Activated CD4-positive, alpha-beta memory T cell treated with anti-CD3 and anti-CD28 coated beads for 36 hours (primary cell): Measurements from ENCODE around the gene SLC43A3. TPM values are rescaled to one million over a fixed set of nuclear protein-coding genes. Genes with fewer than 3 reads are reported as not detected.

Experiments
- CTCF ChIA-PET: fragments of 350-600 bp; sonication (Branson Sonifier 250); formaldehyde crosslinking; loops from one replicate; lab custom pipeline; 2021; ENCODE audit warnings: antibody characterized with exemption, inconsistent platforms; lab: Charles Lee
- POLR2A ChIA-PET: fragments of 350-600 bp; sonication (Branson Sonifier 250); formaldehyde crosslinking; loops from one replicate; lab custom pipeline; 2021; ENCODE audit warnings: antibody characterized with exemption; lab: Charles Lee
- DNase-seq: peaks from one replicate; pipeline ENCODE4 v3.0.0-alpha.2; 2020
- H3K27ac Mint-ChIP-seq: one replicate; pipeline ENCODE4 v1.8.0; 2021; ENCODE audit warnings: mixed read lengths
- H3K27me3 Mint-ChIP-seq: one replicate; pipeline ENCODE4 v1.8.0; 2021; ENCODE audit warnings: mixed read lengths
- H3K36me3 Mint-ChIP-seq: one replicate; pipeline ENCODE4 v1.8.0; 2021; ENCODE audit warnings: mixed read lengths
- H3K4me1 Mint-ChIP-seq: one replicate; pipeline ENCODE4 v1.8.0; 2021; ENCODE audit warnings: low read depth, mixed read lengths
- H3K4me3 Mint-ChIP-seq: one replicate; pipeline ENCODE4 v1.8.0; 2021; ENCODE audit warnings: mild to moderate bottlenecking, mixed read lengths
- H3K9me3 Mint-ChIP-seq: one replicate; pipeline ENCODE4 v1.8.0; 2021; ENCODE audit warnings: mixed read lengths
- intact Hi-C: fragments of 100-400 bp; cut with micrococcal nuclease; formaldehyde crosslinking; loops from one replicate; pipeline ENCODE4 v1.15.1; 2023
- total RNA-seq, 2 experiments: library from RNA; stranded (reverse); gene quantifications; one replicate each; pipeline ENCODE4 v1.2.3, GENCODE V29; 2021

SLC43A3 gene
- total RNA-seq, 2 experiments from 2014 or later: 170 to 186 TPM

GRCh38 chr11:57425565-57426438 lies 1.1 kb downstream of the SLC43A3 start:
- Mint-ChIP-seq H3K36me3 (peaks cover 56% of the 10 kb centered on the region), H3K9me3 (no peaks in the 10 kb centered on the region), H3K4me3 (peak overlapping the region; percentile 96), H3K27me3 (no peaks in the 10 kb centered on the region), H3K4me1 (peaks cover 48% of the 10 kb centered on the region), H3K27ac (peak overlapping the region; percentile 92)
- CTCF ChIA-PET: interaction anchor here (0.7 to 2.9 kb wide), 9 partner anchors 19 to 375 kb away, joined by 3 to 26 read pairs (median 4); partner anchors contain the start of genes RTN4RL2, SSRP1, TNKS1BP1 and UBE2L6
- POLR2A ChIA-PET: interaction anchor here (0.7 to 3.5 kb wide), 9 partner anchors 20 to 241 kb away, joined by 3 to 28 read pairs (median 5); partner anchors contain the start of genes SLC43A1, SSRP1 and TIMM10
- peak; percentile 35 for DNase-seq
- intact Hi-C loops: loop anchor here (1.0 to 10.0 kb wide), 10 partner anchors 34 to 1719 kb away; partner anchors contain the start of genes CLP1, FAM111A, MED19 and RTN4RL2

GRCh38 chr11:57424792-57425564 lies 1.9 kb downstream of the SLC43A3 start:
- DNase-seq: peak; percentile 97
- Mint-ChIP-seq H3K4me3 (peak overlapping the region; percentile 96), H3K27ac (peak overlapping the region; percentile 92), H3K4me1 (peaks cover 57% of the 10 kb centered on the region), H3K9me3 (no peaks in the 10 kb centered on the region), H3K36me3 (peaks cover 64% of the 10 kb centered on the region), H3K27me3 (no peaks in the 10 kb centered on the region)
- intact Hi-C loops: loop anchor here (1.0 to 10.0 kb wide), 12 partner anchors 19 to 1720 kb away; partner anchors contain the start of genes CLP1, FAM111A, MED19 and RTN4RL2
- ChIA-PET POLR2A (interaction anchor here (0.8 to 3.5 kb wide), 12 partner anchors 15 to 316 kb away, joined by 3 to 28 read pairs (median 4); partner anchors contain the start of genes SELENOH, SLC43A1 and SSRP1), CTCF (interaction anchor here (0.6 to 2.9 kb wide), 10 partner anchors 19 to 220 kb away, joined by 3 to 26 read pairs (median 4); partner anchors contain the start of genes RTN4RL2, SSRP1 and TNKS1BP1)

- peak overlapping the region; percentile 92 for H3K27ac Mint-ChIP-seq
- no peak for DNase-seq
- peaks cover 69% of the 10 kb centered on the region for H3K36me3 Mint-ChIP-seq
- H3K4me1 Mint-ChIP-seq: peaks cover 60% of the 10 kb centered on the region
- ChIA-PET POLR2A (interaction anchor here (0.8 to 3.5 kb wide), 10 partner anchors 15 to 317 kb away, joined by 3 to 28 read pairs (median 4); partner anchors contain the start of genes SELENOH, SLC43A1 and SSRP1), CTCF (interaction anchor here (0.8 to 2.9 kb wide), 7 partner anchors 18 to 221 kb away, joined by 3 to 26 read pairs (median 4); partner anchors contain the start of gene RTN4RL2)
- intact Hi-C loops: loop anchor here (1.0 to 10.0 kb wide), 7 partner anchors 18 to 1721 kb away; partner anchors contain the start of genes CLP1, FAM111A and SELENOH
- H3K4me3 Mint-ChIP-seq: peak overlapping the region; percentile 96
- no peaks in the 10 kb centered on the region for H3K27me3 Mint-ChIP-seq
- H3K9me3 Mint-ChIP-seq: no peaks in the 10 kb centered on the region
These were observed 2.7 kb downstream of the SLC43A3 start for GRCh38 chr11:57424137-57424791.

GRCh38 chr11:57422669-57423068 lies 4.3 kb downstream of the SLC43A3 start:
- Mint-ChIP-seq H3K27me3 (no peaks in the 10 kb centered on the region), H3K9me3 (no peaks in the 10 kb centered on the region), H3K27ac (peak overlapping the region; percentile 34), H3K36me3 (peaks cover 79% of the 10 kb centered on the region), H3K4me1 (peaks cover 63% of the 10 kb centered on the region), H3K4me3 (peak overlapping the region; percentile 96)
- intact Hi-C loops: loop anchor here (10.0 kb wide), 1 partner anchor 1722 kb away; the partner anchor contains the start of gene FAM111A
- POLR2A ChIA-PET: interaction anchor here (0.7 to 1.8 kb wide), 2 partner anchors 13 to 16 kb away, joined by 3 to 7 read pairs; no protein-coding TSS in a partner anchor
- DNase-seq: no peak
- CTCF ChIA-PET: interaction anchor here (0.6 to 1.6 kb wide), 3 partner anchors 35 to 77 kb away, joined by 3 to 5 read pairs (median 4); no protein-coding TSS in a partner anchor

- no peaks in the 10 kb centered on the region for H3K9me3 Mint-ChIP-seq
- DNase-seq: no peak
- no peak overlapping the region for H3K27ac Mint-ChIP-seq
- no peak overlapping the region for H3K4me3 Mint-ChIP-seq
- no peaks in the 10 kb centered on the region for H3K27me3 Mint-ChIP-seq
- peaks cover 88% of the 10 kb centered on the region for H3K36me3 Mint-ChIP-seq
- ChIA-PET POLR2A (interaction anchor here (1.8 kb wide), 1 partner anchor 15 kb away, joined by 7 read pairs; no protein-coding TSS in a partner anchor), CTCF (interaction anchor here (0.6 to 1.2 kb wide), 3 partner anchors 69 to 76 kb away, joined by 3 to 4 read pairs (median 3); no protein-coding TSS in a partner anchor)
- peaks cover 63% of the 10 kb centered on the region for H3K4me1 Mint-ChIP-seq
- intact Hi-C loops: loop anchor here (10.0 kb wide), 1 partner anchor 1723 kb away; the partner anchor contains the start of gene FAM111A
These were observed 5.1 kb downstream of the SLC43A3 start for GRCh38 chr11:57421805-57422204.

GRCh38 chr11:57421066-57421465 lies 5.9 kb downstream of the SLC43A3 start:
- Mint-ChIP-seq H3K27ac (no peak overlapping the region), H3K9me3 (no peaks in the 10 kb centered on the region), H3K27me3 (no peaks in the 10 kb centered on the region), H3K36me3 (peaks cover 90% of the 10 kb centered on the region), H3K4me3 (no peak overlapping the region), H3K4me1 (peaks cover 64% of the 10 kb centered on the region)
- ChIA-PET CTCF (interaction anchor here (1.0 to 1.2 kb wide), 2 partner anchors 70 to 75 kb away, joined by 3 to 4 read pairs; no protein-coding TSS in a partner anchor), POLR2A (interaction anchor here (0.6 to 1.1 kb wide), 2 partner anchors 9 to 103 kb away, joined by 3 to 4 read pairs; no protein-coding TSS in a partner anchor)
- DNase-seq: no peak
- intact Hi-C loops: loop anchor here (10.0 kb wide), 1 partner anchor 1724 kb away; the partner anchor contains the start of gene FAM111A

GRCh38 chr11:57419146-57419545 lies 7.8 kb downstream of the SLC43A3 start:
- peak overlapping the region; percentile 33 for H3K27ac Mint-ChIP-seq
- DNase-seq: no peak
- ChIA-PET CTCF (interaction anchor here (0.7 kb wide), 1 partner anchor 9 kb away, joined by 5 read pairs; no protein-coding TSS in a partner anchor), POLR2A (no interaction called here)
- no peaks in the 10 kb centered on the region for H3K9me3 Mint-ChIP-seq
- H3K4me3 Mint-ChIP-seq: no peak overlapping the region
- intact Hi-C loops: no loop called here
- peaks cover 70% of the 10 kb centered on the region for H3K4me1 Mint-ChIP-seq
- peaks cover 88% of the 10 kb centered on the region for H3K36me3 Mint-ChIP-seq
- no peaks in the 10 kb centered on the region for H3K27me3 Mint-ChIP-seq

- Mint-ChIP-seq H3K4me1 (peaks cover 71% of the 10 kb centered on the region), H3K4me3 (no peak overlapping the region), H3K27ac (no peak overlapping the region), H3K36me3 (peaks cover 89% of the 10 kb centered on the region), H3K27me3 (no peaks in the 10 kb centered on the region), H3K9me3 (no peaks in the 10 kb centered on the region)
- no peak for DNase-seq
- ChIA-PET POLR2A (interaction anchor here (0.7 to 0.9 kb wide), 2 partner anchors 10 to 254 kb away, joined by 3 to 4 read pairs; no protein-coding TSS in a partner anchor), CTCF (interaction anchor here (0.6 to 1.3 kb wide), 2 partner anchors 39 to 1164 kb away, joined by 3 read pairs; no protein-coding TSS in a partner anchor)
- intact Hi-C loops: no loop called here
These were observed 8.8 kb downstream of the SLC43A3 start for GRCh38 chr11:57418131-57418530.

GRCh38 chr11:57417056-57417455 lies 9.9 kb downstream of the SLC43A3 start:
- ChIA-PET POLR2A (no interaction called here), CTCF (interaction anchor here (1.8 kb wide), 1 partner anchor 77 kb away, joined by 5 read pairs; no protein-coding TSS in a partner anchor)
- H3K4me1 Mint-ChIP-seq: peaks cover 67% of the 10 kb centered on the region
- no peaks in the 10 kb centered on the region for H3K27me3 Mint-ChIP-seq
- H3K4me3 Mint-ChIP-seq: no peak overlapping the region
- intact Hi-C loops: no loop called here
- no peak overlapping the region for H3K27ac Mint-ChIP-seq
- no peaks in the 10 kb centered on the region for H3K9me3 Mint-ChIP-seq
- peaks cover 86% of the 10 kb centered on the region for H3K36me3 Mint-ChIP-seq
- no peak for DNase-seq

- Mint-ChIP-seq H3K9me3 (no peaks in the 10 kb centered on the region), H3K4me3 (no peak overlapping the region), H3K4me1 (peaks cover 62% of the 10 kb centered on the region), H3K36me3 (peaks cover 83% of the 10 kb centered on the region), H3K27me3 (no peaks in the 10 kb centered on the region), H3K27ac (no peak overlapping the region)
- intact Hi-C loops: no loop called here
- CTCF ChIA-PET: interaction anchor here (1.8 kb wide), 1 partner anchor 78 kb away, joined by 5 read pairs; no protein-coding TSS in a partner anchor
- no peak for DNase-seq
- POLR2A ChIA-PET: no interaction called here
These were observed 10.5 kb downstream of the SLC43A3 start for GRCh38 chr11:57416436-57416835.
